GM12878 (cell line): ENCODE data around the gene ANTKMT. TPM values are rescaled to one million over a fixed set of nuclear protein-coding genes. Genes with fewer than 3 reads are reported as not detected.
A peak's percentile ranks its signal among the peaks of the same experiment; 100 is the strongest.

Experiments used
- CHD4 ChIP-seq: fragments of 200-600 bp; sonication (generic); IDR thresholded peaks from 2 replicates; pipeline ENCODE4 v1.6.1; 2016; ENCODE audit warnings: mild to moderate bottlenecking
- CREB1 ChIP-seq: IDR thresholded peaks from 2 replicates; pipeline ENCODE4 v1.6.1; 2012; ENCODE audit warnings: low read depth, mild to moderate bottlenecking, inconsistent platforms
- CREM ChIP-seq: IDR thresholded peaks from 2 replicates; pipeline ENCODE4 v1.6.1; 2014; ENCODE audit warnings: antibody characterized with exemption, low read depth
- DPF2 ChIP-seq: fragments of 450-650 bp; IDR thresholded peaks from 2 replicates; pipeline ENCODE4 v1.6.1; 2017; ENCODE audit warnings: mild to moderate bottlenecking
- ELK1 ChIP-seq: IDR thresholded peaks from 2 replicates; pipeline ENCODE4 v1.6.1; 2012; ENCODE audit warnings: low read depth, low read length, improper control_type of control experiment
- FOS ChIP-seq: IDR thresholded peaks from 3 replicates; pipeline ENCODE4 v1.6.1; 2011; ENCODE audit warnings: borderline replicate concordance; ENCODE audit not compliant: insufficient read length; ENCODE audit errors: extremely low read depth
- FOXK2 ChIP-seq: fragments of 450-650 bp; IDR thresholded peaks from 2 replicates; pipeline ENCODE4 v1.6.1; 2017; ENCODE audit warnings: mild to moderate bottlenecking, moderate library complexity
- GABPA ChIP-seq: IDR thresholded peaks from 2 replicates; pipeline ENCODE4 v1.6.1; 2014; ENCODE audit warnings: antibody characterized with exemption, low read depth, mild to moderate bottlenecking, inconsistent platforms
- IKZF1 ChIP-seq: fragments of 450-650 bp; conservative IDR thresholded peaks from 2 replicates; pipeline ENCODE4 v1.6.1; 2017; ENCODE audit warnings: antibody characterized with exemption, mild to moderate bottlenecking
- MTA3 ChIP-seq: IDR thresholded peaks from 2 replicates; pipeline ENCODE4 v1.6.1; 2012; ENCODE audit warnings: low read length, inconsistent platforms, borderline replicate concordance
- NBN ChIP-seq: fragments of 450-650 bp; IDR thresholded peaks from 2 replicates; pipeline ENCODE4 v1.6.1; 2016
- NR2F1 ChIP-seq: fragments of 450-650 bp; conservative IDR thresholded peaks from 2 replicates; pipeline ENCODE4 v1.6.1; 2017; ENCODE audit warnings: mild to moderate bottlenecking
- POLR2A ChIP-seq: IDR thresholded peaks from 2 replicates; pipeline ENCODE4 v1.6.1; 2011; ENCODE audit warnings: low read depth, mild to moderate bottlenecking, low read length
- POLR2AphosphoS2 ChIP-seq: IDR thresholded peaks from 2 replicates; pipeline ENCODE4 v1.6.1; 2011; ENCODE audit warnings: low read depth, mild to moderate bottlenecking, low read length, improper control_type of control experiment, moderate library complexity
- RBBP5 ChIP-seq: fragments of 200-600 bp; sonication (generic); conservative IDR thresholded peaks from 2 replicates; pipeline ENCODE4 v1.6.1; 2016
- RCOR1 ChIP-seq: conservative IDR thresholded peaks from 2 replicates; pipeline ENCODE4 v1.6.1; 2012; ENCODE audit warnings: low read depth, low read length, improper control_type of control experiment
- RELA ChIP-seq: fragments of 450-650 bp; IDR thresholded peaks from 2 replicates; pipeline ENCODE4 v1.8.0; 2014; ENCODE audit warnings: borderline replicate concordance; ENCODE audit not compliant: partially characterized antibody
- RFX5 ChIP-seq: IDR thresholded peaks from 2 replicates; pipeline ENCODE4 v1.6.1; 2011; ENCODE audit warnings: low read depth, low read length, improper control_type of control experiment
- SIN3A ChIP-seq: IDR thresholded peaks from 2 replicates; pipeline ENCODE4 v1.6.1; 2012; ENCODE audit warnings: low read depth, low read length, improper control_type of control experiment
- SKIL ChIP-seq: fragments of 450-650 bp; IDR thresholded peaks from 2 replicates; pipeline ENCODE4 v1.6.1; 2017; ENCODE audit warnings: mild to moderate bottlenecking, low read depth, inconsistent platforms; ENCODE audit not compliant: poor library complexity, severe bottlenecking
- STAT3 ChIP-seq: IDR thresholded peaks from 2 replicates; pipeline ENCODE4 v1.6.1; 2011; ENCODE audit warnings: low read depth, low read length, improper control_type of control experiment
- SUPT20H ChIP-seq: IDR thresholded peaks from 2 replicates; pipeline ENCODE4 v1.6.1; 2011; ENCODE audit warnings: low read depth, mild to moderate bottlenecking, low read length, moderate library complexity, borderline replicate concordance; ENCODE audit not compliant: control insufficient read depth
- TAF1 ChIP-seq: IDR thresholded peaks from 2 replicates; pipeline ENCODE4 v1.6.1; 2011; ENCODE audit warnings: mild to moderate bottlenecking, low read depth, low read length, borderline replicate concordance
- TARDBP ChIP-seq: IDR thresholded peaks from 2 replicates; pipeline ENCODE4 v1.6.1; 2016; ENCODE audit warnings: borderline replicate concordance
- TBL1XR1 ChIP-seq: IDR thresholded peaks from 2 replicates; pipeline ENCODE4 v1.6.1; 2012; ENCODE audit warnings: low read depth, low read length, improper control_type of control experiment
- ZNF622 ChIP-seq: fragments of 450-650 bp; IDR thresholded peaks from 2 replicates; pipeline ENCODE4 v1.6.1; 2017; ENCODE audit warnings: mild to moderate bottlenecking, inconsistent platforms
- ZNF687 ChIP-seq: fragments of 450-650 bp; IDR thresholded peaks from 2 replicates; pipeline ENCODE4 v1.6.1; 2017; ENCODE audit warnings: mild to moderate bottlenecking, moderate library complexity
- polyA plus RNA-seq, 11 experiments: library from polyadenylated mRNA; depleted of rRNA in 4 of 11; unstranded in 6 of 11; stranded (reverse) in 5 of 11; fragments of >200 nt; fragmentation: Nextera tagmentation in 4 of 11; fragmentation: Illumina TruSeq in 1 of 11; extraction: Ambion mirVana in 4 of 11; extraction: Trizol in 1 of 11; gene quantifications; 1 replicate in 1 of 11; 2 replicates in 10 of 11; pipeline versions ENCODE4 v1.2.1 to v1.2.3, GENCODE V29; 2011 to 2016; ENCODE audit warnings: inconsistent platforms in 2 of 11, missing spikeins in 2 of 11, low read depth in 1 of 11
- total RNA-seq, 4 experiments: library from RNA; depleted of rRNA in 3 of 4; stranded (reverse); fragments of >200 nt in 3 of 4; fragmentation: Illumina TruSeq in 1 of 4; extraction: Trizol in 1 of 4; gene quantifications; 2 replicates each; pipeline versions ENCODE4 v1.2.1 to v1.2.3, GENCODE V29; 2013 to 2021

Gene ANTKMT
- total and polyA plus RNA-seq, 10 of the 15 experiments (the other 5 are each of a cell fraction or from before 2014, with no cell fraction given) = 0.58 to 60.5 (median 25.8) TPM

GRCh38 chr16:684071-684794, 36.7 kb upstream of the ANTKMT start, which contains the start of gene JMJD8 (continued):
- TF ChIP-seq ZNF687 = peak; percentile 62; the same call in 1 of the 2 replicates
- no peak for TF ChIP-seq TBL1XR1
- peak; percentile 61; the same call in 1 of the 2 replicates for TF ChIP-seq NR2F1
- peak; percentile 90 for TF ChIP-seq TAF1
- TF ChIP-seq SUPT20H = no peak
- peak; percentile 95 for TF ChIP-seq GABPA
- no peak for TF ChIP-seq CHD4
- TF ChIP-seq ELK1 = peak; percentile 75; the same call in 1 of the 2 replicates
- TF ChIP-seq RELA = peak; percentile 24
- TF ChIP-seq SKIL = no peak
- TF ChIP-seq RFX5 = 0 out of 2 replicates have a peak, but pooled peaks have one; percentile 26
- TF ChIP-seq POLR2A = peak; percentile 92
- peak; percentile 91 for TF ChIP-seq SIN3A
- TF ChIP-seq FOS = no peak
- TF ChIP-seq ZNF622 = no peak
- TF ChIP-seq CREB1 = peak; percentile 92
- no peak for TF ChIP-seq RBBP5
- 0 out of 2 replicates have a peak, but pooled peaks have one; percentile 13 for TF ChIP-seq TARDBP
- no peak for TF ChIP-seq MTA3
- TF ChIP-seq STAT3 = no peak
- peak; percentile 96 for TF ChIP-seq POLR2AphosphoS2
- TF ChIP-seq RCOR1 = no peak
- TF ChIP-seq DPF2 = peak; percentile 70; the same call in 1 of the 2 replicates
- TF ChIP-seq NBN = no peak
- peak; percentile 80; the same call in 1 of the 2 replicates for TF ChIP-seq CREM
- TF ChIP-seq IKZF1 = peak; percentile 79; the same call in 1 of the 2 replicates
- no peak for TF ChIP-seq FOXK2
